ENCODE measurements around the gene RERE. TPM values are rescaled to one million over a fixed set of nuclear protein-coding genes. Genes with fewer than 3 reads are reported as not detected.

RERE gene
- total and polyA plus RNA-seq, 2 donors (not counting 3 experiments of a cell fraction or from before 2014, with no cell fraction given) = 14.1 to 113 TPM

- peaks cover 2% of the 10 kb centered on the region for H3K79me2 ChIP-seq (ENCODE audit: control insufficient read depth, insufficient read depth, low read length)
- dilution Hi-C loops (cut with MboI; ENCODE audit: extremely low pct_ligation_motif_present, low sequenced_read_pairs) = no loop called here
- DNase-seq (ENCODE audit: low read depth, low spot score) = peak; percentile 13
Observed at GRCh38 chr1:8763888-8764287, 53.6 kb downstream of the RERE start.

GRCh38 chr1:8754993-8755392 lies 62.4 kb downstream of the RERE start:
- no peaks in the 10 kb centered on the region for H4K20me1 ChIP-seq (replicated peaks; ENCODE audit: control insufficient read depth, extremely low read depth, insufficient read depth, low read length)
- no peaks in the 10 kb centered on the region for H3K36me3 ChIP-seq (ENCODE audit: control insufficient read depth in 2 of 2, extremely low read depth in 1 of 2, insufficient read depth in 2 of 2, low read length in 2 of 2)
- no peak for FAIRE-seq
- H3K27ac ChIP-seq (ENCODE audit: insufficient read depth, low read depth, low read length) = no peak overlapping the region
- no peak overlapping the region for H3K9ac ChIP-seq (replicated peaks; ENCODE audit: extremely low read depth, insufficient read depth, low read length)
- dilution Hi-C loops (cut with MboI; ENCODE audit: extremely low pct_ligation_motif_present, low sequenced_read_pairs) (no loop called here), intact Hi-C loops (cut with micrococcal nuclease) (no loop called here)
- no peaks in the 10 kb centered on the region for H3K9me3 ChIP-seq (replicated peaks; ENCODE audit: control insufficient read depth, insufficient read depth, low read length)
- CTCF ChIA-PET = interaction anchor here (1.6 kb wide), 1 partner anchor 28 kb away, joined by 7 read pairs; no protein-coding TSS in a partner anchor
- no peak for DNase-seq (ENCODE audit: low read depth, low spot score)
- H3K79me2 ChIP-seq (ENCODE audit: control insufficient read depth, insufficient read depth, low read length) = no peaks in the 10 kb centered on the region
- no peak overlapping the region for H3K4me3 ChIP-seq (replicated peaks in 1 of 3; ENCODE audit: insufficient read depth in 1 of 3, low read depth in 1 of 3, low read length in 3 of 3)
- H3K27me3 ChIP-seq (ENCODE audit: control insufficient read depth in 2 of 2, insufficient read depth in 2 of 2, low read length in 2 of 2) = no peaks in the 10 kb centered on the region
- POLR2A ChIA-PET = no interaction called here
- H3K4me2 ChIP-seq (ENCODE audit: insufficient read depth, low read length) = no peak overlapping the region
- BruUV-seq (replicated peaks) = no TSS peak
- no peaks in the 10 kb centered on the region for H3K9me1 ChIP-seq (replicated peaks; ENCODE audit: control insufficient read depth, extremely low read depth, insufficient read depth, low read length)
- TF ChIP-seq EZH2 (IDR thresholded peaks at IDR 0.05; ENCODE audit: borderline replicate concordance, low read depth, low read length, severe bottlenecking) (no peak), FOS (IDR thresholded peaks at IDR 0.05; ENCODE audit: borderline replicate concordance, insufficient read depth, low read length) (no peak), GATA2 (IDR thresholded peaks at IDR 0.05; ENCODE audit: insufficient read depth, insufficient read length, low read depth, low read length) (no peak), CTCF (IDR thresholded peaks at IDR 0.05; ENCODE audit: extremely low read depth in 1 of 2, insufficient read depth in 1 of 2, low read depth in 1 of 2, low read length in 2 of 2) (no peak), POLR2A (IDR thresholded peaks at IDR 0.05; ENCODE audit: low read depth, low read length) (no peak), MAX (IDR thresholded peaks at IDR 0.05; ENCODE audit: insufficient read depth, insufficient read length) (no peak), JUN (IDR thresholded peaks at IDR 0.05; ENCODE audit: borderline replicate concordance, insufficient read depth, insufficient read length, low read depth) (no peak), POLR2AphosphoS5 (IDR thresholded peaks at IDR 0.05; ENCODE audit: insufficient read depth, low read depth, low read length) (no peak), MYC (IDR thresholded peaks at IDR 0.05; ENCODE audit: low read depth, low read length) (no peak)
- H3K4me1 ChIP-seq (ENCODE audit: control insufficient read depth, extremely low read depth, insufficient read depth, low read length) = no peaks in the 10 kb centered on the region
- no peak overlapping the region for H2AFZ ChIP-seq (ENCODE audit: low read depth, low read length)

More at GRCh38 chr1:8763888-8764287, 53.6 kb downstream of the RERE start:
- no peak for TF ChIP-seq MYC (IDR thresholded peaks at IDR 0.05; ENCODE audit: low read depth, low read length)
- no peak for TF ChIP-seq JUN (IDR thresholded peaks at IDR 0.05; ENCODE audit: borderline replicate concordance, insufficient read depth, insufficient read length, low read depth)
- H3K9me1 ChIP-seq (replicated peaks; ENCODE audit: control insufficient read depth, extremely low read depth, insufficient read depth, low read length) = no peaks in the 10 kb centered on the region
- H3K4me2 ChIP-seq (ENCODE audit: insufficient read depth, low read length) = no peak overlapping the region
- H3K9me3 ChIP-seq (replicated peaks; ENCODE audit: control insufficient read depth, insufficient read depth, low read length) = no peaks in the 10 kb centered on the region
- H4K20me1 ChIP-seq (replicated peaks; ENCODE audit: control insufficient read depth, extremely low read depth, insufficient read depth, low read length) = peaks cover 2% of the 10 kb centered on the region
- no peak overlapping the region for H2AFZ ChIP-seq (ENCODE audit: low read depth, low read length)
- H3K36me3 ChIP-seq (ENCODE audit: control insufficient read depth in 2 of 2, extremely low read depth in 1 of 2, insufficient read depth in 2 of 2, low read length in 2 of 2) = no peaks in the 10 kb centered on the region
- BruUV-seq (replicated peaks) = no TSS peak
- no peak overlapping the region for H3K27ac ChIP-seq (ENCODE audit: insufficient read depth, low read depth, low read length)
- intact Hi-C loops (cut with micrococcal nuclease) = no loop called here
- no peaks in the 10 kb centered on the region for H3K27me3 ChIP-seq (ENCODE audit: control insufficient read depth in 2 of 2, insufficient read depth in 2 of 2, low read length in 2 of 2)
- CTCF ChIA-PET = interaction anchor here (1.2 to 3.6 kb wide), 3 partner anchors 11 to 85 kb away, joined by 4 to 14 read pairs (median 5); no protein-coding TSS in a partner anchor
- no peak for FAIRE-seq
- H3K4me3 ChIP-seq (replicated peaks in 1 of 3; ENCODE audit: insufficient read depth in 1 of 3, low read depth in 1 of 3, low read length in 3 of 3) = no peak overlapping the region
- no peak overlapping the region for H3K9ac ChIP-seq (replicated peaks; ENCODE audit: extremely low read depth, insufficient read depth, low read length)
- POLR2A ChIA-PET = no interaction called here
- peaks cover 11% of the 10 kb centered on the region for H3K4me1 ChIP-seq (ENCODE audit: control insufficient read depth, extremely low read depth, insufficient read depth, low read length)
